Panc1 (cell line): Measurements from ENCODE around the gene SUSD6. TPM values are rescaled to one million over a fixed set of nuclear protein-coding genes. Genes with fewer than 3 reads are reported as not detected.
A peak's percentile ranks its signal among the peaks of the same experiment; 100 is the strongest.

Experiments used
- ATAC-seq: fragments of 200-7000 bp; cut with Tn5 transposase; 2 replicates; pipeline ENCODE4 v1.9.1; 2020; ENCODE audit warnings: mild to moderate bottlenecking, moderate library complexity
- BruUV-seq: library from RNA; stranded (reverse); fragments of 400-500 nt; replicated peaks from 2 replicates; lab custom pipeline; 2021; lab: Mats Ljungman, UMichigan
- CTCF ChIA-PET: fragments of 300-600 bp; sonication (Branson Sonifier 250); formaldehyde crosslinking; loops from one replicate; lab custom pipeline; 2022; ENCODE audit warnings: antibody characterized with exemption; lab: Charles Lee
- POLR2A ChIA-PET: fragments of 300-600 bp; sonication (Branson Sonifier 250); formaldehyde crosslinking; loops from one replicate; lab custom pipeline; 2022; ENCODE audit warnings: antibody characterized with exemption; lab: Charles Lee
- DNase-seq: peaks from one replicate; pipeline ENCODE4 v3.0.0-alpha.2; 2010; ENCODE audit warnings: low read depth, low spot score
- H3K27ac ChIP-seq: 2 replicates; pipeline ENCODE4 v1.5.1; 2011; ENCODE audit warnings: mild to moderate bottlenecking, low read length, inconsistent platforms
- H3K27me3 ChIP-seq: fragments of 200-500 bp; sonication (Bioruptor generic); 2 replicates; pipeline ENCODE4 v1.6.0; 2014; ENCODE audit warnings: low read length, inconsistent platforms; ENCODE audit not compliant: control insufficient read depth, insufficient read depth
- H3K36me3 ChIP-seq: fragments of 200-500 bp; sonication (Bioruptor generic); 2 replicates; pipeline ENCODE4 v1.5.1; 2014; ENCODE audit warnings: inconsistent platforms, mild to moderate bottlenecking, low read length, moderate library complexity; ENCODE audit not compliant: control insufficient read depth, insufficient read depth
- H3K4me1 ChIP-seq: 2 replicates; pipeline ENCODE4 v1.5.1; 2011; ENCODE audit warnings: inconsistent platforms, mild to moderate bottlenecking, low read length, moderate library complexity; ENCODE audit not compliant: control insufficient read depth, insufficient read depth
- H3K4me3 ChIP-seq, 2 experiments: 2 replicates each; pipeline ENCODE4 v1.5.1; 2011 to 2012; ENCODE audit warnings: low read depth in 2 of 2, low read length in 2 of 2, mild to moderate bottlenecking in 2 of 2, inconsistent platforms in 1 of 2, moderate library complexity in 1 of 2
- H3K9me3 ChIP-seq: fragments of 200-500 bp; sonication (Bioruptor generic); 2 replicates; pipeline ENCODE4 v1.5.1; 2014; ENCODE audit warnings: low read depth, mild to moderate bottlenecking, inconsistent platforms, low read length, moderate library complexity; ENCODE audit not compliant: control insufficient read depth, insufficient read depth
- POLR2AphosphoS5 ChIP-seq: IDR thresholded peaks from 2 replicates; pipeline ENCODE4 v1.6.1; 2012; ENCODE audit warnings: mild to moderate bottlenecking, low read depth, low read length, moderate library complexity
- SIN3A ChIP-seq: IDR thresholded peaks from 2 replicates; pipeline ENCODE4 v1.6.1; 2012; ENCODE audit warnings: low read depth, mild to moderate bottlenecking, low read length, moderate library complexity, borderline replicate concordance; ENCODE audit not compliant: insufficient read depth
- TCF7L2 ChIP-seq: IDR thresholded peaks from 2 replicates; pipeline ENCODE4 v1.6.1; 2011; ENCODE audit warnings: mild to moderate bottlenecking, low read depth, low read length, inconsistent platforms
- in situ Hi-C: cut with HindIII; loops from 2 replicates; pipeline ENCODE4 v1.10.0; 2016; ENCODE audit warnings: low sequenced_read_pairs, low pct_unique_long_range_greater_than_20kb
- intact Hi-C: fragments of 100-400 bp; cut with micrococcal nuclease; formaldehyde crosslinking; loops from one replicate; pipeline ENCODE4 v1.10.0; 2022; ENCODE audit not compliant: unreplicated experiment
- total RNA-seq: library from RNA; stranded (reverse); gene quantifications from one replicate; pipeline ENCODE4 v1.2.1, GENCODE V29; 2021; ENCODE audit not compliant: unreplicated experiment
- TF ChIP-seq, protein P1 (sequence below), 2 experiments: IDR thresholded peaks; 2 replicates each; pipeline ENCODE4 v1.6.1; 2011 to 2012; ENCODE audit warnings: low read depth in 2 of 2, control low read depth in 1 of 2, low read length in 1 of 2, mild to moderate bottlenecking in 1 of 2, moderate library complexity in 1 of 2; ENCODE audit not compliant: insufficient read depth in 1 of 2
- TF ChIP-seq, protein P2 (sequence below): fragments of 450-650 bp; IDR thresholded peaks from 2 replicates; pipeline ENCODE4 v1.5.1; 2017; ENCODE audit warnings: mild to moderate bottlenecking

Gene SUSD6
- total RNA-seq, 1 experiment from 2014 or later, result 10.9 TPM

DNA sequence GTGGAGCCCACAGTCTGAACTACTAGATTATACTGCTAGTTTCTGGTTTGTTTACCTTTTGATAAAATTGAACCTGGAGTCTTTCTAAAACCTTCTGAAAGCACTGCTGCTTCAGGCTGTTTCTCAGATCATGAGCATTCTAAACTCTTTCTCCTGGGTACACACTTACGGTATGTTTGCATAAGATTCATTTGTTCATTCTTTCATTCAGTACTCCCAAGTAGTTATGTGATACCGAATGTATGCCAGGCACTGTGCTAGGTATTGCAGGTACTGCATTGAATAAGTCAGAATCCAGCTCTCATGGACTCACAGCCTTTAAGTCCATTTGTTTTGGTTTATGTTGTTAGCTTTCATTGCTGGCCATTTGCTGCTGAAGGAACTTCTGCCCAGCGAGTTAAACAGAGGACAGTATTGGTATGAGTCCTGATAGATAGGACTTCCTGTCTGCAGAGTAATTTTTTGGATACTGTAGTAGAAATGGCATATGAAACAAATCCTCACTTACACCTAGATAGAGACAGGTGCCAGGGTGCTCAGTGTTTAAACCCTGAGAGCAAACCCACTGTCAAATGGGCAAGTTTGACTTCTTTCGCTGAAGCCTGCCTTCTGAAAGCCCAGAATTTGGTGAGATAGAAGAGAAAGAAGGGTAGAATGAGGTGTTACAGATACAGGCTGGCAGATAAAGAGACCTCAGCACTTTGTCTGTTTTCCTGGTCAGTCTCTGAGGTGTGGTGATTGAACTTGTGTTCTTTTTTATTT, 2.1 kb downstream of the SUSD6 start:
- intact Hi-C loops (no loop called here), in situ Hi-C loops (no loop called here)
- BruUV-seq, result TSS peak; percentile 59
- no peak for ATAC-seq
- Histone ChIP-seq H3K4me1 (peaks cover 5% of the 10 kb centered on the region; the same call in 1 of the 2 replicates), H3K27ac (no peak overlapping the region), H3K27me3 (no peaks in the 10 kb centered on the region), H3K36me3 (no peaks in the 10 kb centered on the region; the same call in 1 of the 2 replicates), H3K4me3 (no peak overlapping the region), H3K9me3 (no peaks in the 10 kb centered on the region)
- TF ChIP-seq, protein P1, sequence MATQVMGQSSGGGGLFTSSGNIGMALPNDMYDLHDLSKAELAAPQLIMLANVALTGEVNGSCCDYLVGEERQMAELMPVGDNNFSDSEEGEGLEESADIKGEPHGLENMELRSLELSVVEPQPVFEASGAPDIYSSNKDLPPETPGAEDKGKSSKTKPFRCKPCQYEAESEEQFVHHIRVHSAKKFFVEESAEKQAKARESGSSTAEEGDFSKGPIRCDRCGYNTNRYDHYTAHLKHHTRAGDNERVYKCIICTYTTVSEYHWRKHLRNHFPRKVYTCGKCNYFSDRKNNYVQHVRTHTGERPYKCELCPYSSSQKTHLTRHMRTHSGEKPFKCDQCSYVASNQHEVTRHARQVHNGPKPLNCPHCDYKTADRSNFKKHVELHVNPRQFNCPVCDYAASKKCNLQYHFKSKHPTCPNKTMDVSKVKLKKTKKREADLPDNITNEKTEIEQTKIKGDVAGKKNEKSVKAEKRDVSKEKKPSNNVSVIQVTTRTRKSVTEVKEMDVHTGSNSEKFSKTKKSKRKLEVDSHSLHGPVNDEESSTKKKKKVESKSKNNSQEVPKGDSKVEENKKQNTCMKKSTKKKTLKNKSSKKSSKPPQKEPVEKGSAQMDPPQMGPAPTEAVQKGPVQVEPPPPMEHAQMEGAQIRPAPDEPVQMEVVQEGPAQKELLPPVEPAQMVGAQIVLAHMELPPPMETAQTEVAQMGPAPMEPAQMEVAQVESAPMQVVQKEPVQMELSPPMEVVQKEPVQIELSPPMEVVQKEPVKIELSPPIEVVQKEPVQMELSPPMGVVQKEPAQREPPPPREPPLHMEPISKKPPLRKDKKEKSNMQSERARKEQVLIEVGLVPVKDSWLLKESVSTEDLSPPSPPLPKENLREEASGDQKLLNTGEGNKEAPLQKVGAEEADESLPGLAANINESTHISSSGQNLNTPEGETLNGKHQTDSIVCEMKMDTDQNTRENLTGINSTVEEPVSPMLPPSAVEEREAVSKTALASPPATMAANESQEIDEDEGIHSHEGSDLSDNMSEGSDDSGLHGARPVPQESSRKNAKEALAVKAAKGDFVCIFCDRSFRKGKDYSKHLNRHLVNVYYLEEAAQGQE (IDR thresholded peaks at IDR 0.05; ENCODE audit: insufficient read depth in 1 of 2, low read depth in 2 of 2, low read length in 1 of 2), result no peak
- TF ChIP-seq SIN3A (no peak), TCF7L2 (no peak), POLR2AphosphoS5 (no peak)
- TF ChIP-seq, protein P2, sequence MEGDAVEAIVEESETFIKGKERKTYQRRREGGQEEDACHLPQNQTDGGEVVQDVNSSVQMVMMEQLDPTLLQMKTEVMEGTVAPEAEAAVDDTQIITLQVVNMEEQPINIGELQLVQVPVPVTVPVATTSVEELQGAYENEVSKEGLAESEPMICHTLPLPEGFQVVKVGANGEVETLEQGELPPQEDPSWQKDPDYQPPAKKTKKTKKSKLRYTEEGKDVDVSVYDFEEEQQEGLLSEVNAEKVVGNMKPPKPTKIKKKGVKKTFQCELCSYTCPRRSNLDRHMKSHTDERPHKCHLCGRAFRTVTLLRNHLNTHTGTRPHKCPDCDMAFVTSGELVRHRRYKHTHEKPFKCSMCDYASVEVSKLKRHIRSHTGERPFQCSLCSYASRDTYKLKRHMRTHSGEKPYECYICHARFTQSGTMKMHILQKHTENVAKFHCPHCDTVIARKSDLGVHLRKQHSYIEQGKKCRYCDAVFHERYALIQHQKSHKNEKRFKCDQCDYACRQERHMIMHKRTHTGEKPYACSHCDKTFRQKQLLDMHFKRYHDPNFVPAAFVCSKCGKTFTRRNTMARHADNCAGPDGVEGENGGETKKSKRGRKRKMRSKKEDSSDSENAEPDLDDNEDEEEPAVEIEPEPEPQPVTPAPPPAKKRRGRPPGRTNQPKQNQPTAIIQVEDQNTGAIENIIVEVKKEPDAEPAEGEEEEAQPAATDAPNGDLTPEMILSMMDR, result no peak
- POLR2A ChIA-PET, result interaction anchor here (0.6 kb wide), 1 partner anchor 897 kb away, joined by 6 read pairs; no protein-coding TSS in a partner anchor
- no peak for DNase-seq
- CTCF ChIA-PET, result no interaction called here

DNA sequence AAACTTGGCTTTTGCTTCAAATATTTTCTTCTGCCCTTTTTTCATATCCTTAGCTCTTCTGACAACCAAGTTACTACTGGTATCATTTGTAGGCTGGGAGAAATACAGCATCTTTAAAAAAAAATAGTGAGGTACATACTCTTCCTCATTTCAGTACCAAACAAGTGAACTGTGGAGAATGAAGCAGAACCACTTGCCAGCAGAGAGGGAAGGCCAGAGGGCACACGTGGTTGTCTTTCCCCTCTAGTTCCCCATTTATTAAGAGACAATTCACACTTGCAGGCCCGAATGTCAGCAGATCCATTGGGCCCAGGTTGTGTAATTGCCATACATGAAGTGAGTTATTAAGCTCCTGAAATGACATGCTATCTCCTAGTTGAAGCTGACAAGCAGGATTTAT, 3.2 kb downstream of the SUSD6 start:
- in situ Hi-C loops, result no loop called here
- CTCF ChIA-PET, result no interaction called here
- H3K9me3 ChIP-seq, result no peaks in the 10 kb centered on the region
- H3K4me1 ChIP-seq, result peaks cover 5% of the 10 kb centered on the region; the same call in 1 of the 2 replicates
- POLR2A ChIA-PET, result interaction anchor here (0.7 kb wide), 1 partner anchor 23 kb away, joined by 4 read pairs; no protein-coding TSS in a partner anchor
- DNase-seq (no peak), ATAC-seq (no peak)
- TF ChIP-seq POLR2AphosphoS5 (no peak), TCF7L2 (no peak)
- TF ChIP-seq, protein P1 (IDR thresholded peaks at IDR 0.05; ENCODE audit: insufficient read depth in 1 of 2, low read depth in 2 of 2, low read length in 1 of 2), result no peak
- TF ChIP-seq, protein P2, result no peak
- H3K27ac ChIP-seq, result no peak overlapping the region
- no peaks in the 10 kb centered on the region; the same call in 1 of the 2 replicates for H3K36me3 ChIP-seq
- H3K27me3 ChIP-seq, result no peaks in the 10 kb centered on the region
- BruUV-seq, result TSS peak; percentile 27
- intact Hi-C loops, result no loop called here
- H3K4me3 ChIP-seq, result no peak overlapping the region
